Neuronal stem cell (in vitro differentiated cells): ENCODE results near the gene AIG1.

Experiments used
- DNase-seq: peaks from one replicate; pipeline ENCODE4 v3.0.0-alpha.2; 2013; ENCODE audit warnings: low spot score
- H2AFZ ChIP-seq: one replicate; pipeline ENCODE4 v1.6.1; 2013; ENCODE audit warnings: mild to moderate bottlenecking, low read length, inconsistent platforms
- H2AK5ac ChIP-seq: 2 replicates; pipeline ENCODE4 v1.6.1; 2013; ENCODE audit warnings: low read depth, mild to moderate bottlenecking, inconsistent platforms, low read length, moderate library complexity, mixed read lengths
- H2BK120ac ChIP-seq: 2 replicates; pipeline ENCODE4 v1.6.1; 2013; ENCODE audit warnings: low read depth, mild to moderate bottlenecking, inconsistent platforms, low read length, moderate library complexity, mixed read lengths
- H2BK12ac ChIP-seq: one replicate; pipeline ENCODE4 v1.6.1; 2013; ENCODE audit warnings: low read length, inconsistent platforms
- H2BK15ac ChIP-seq: 2 replicates; pipeline ENCODE4 v1.6.1; 2013; ENCODE audit warnings: mild to moderate bottlenecking, low read length, inconsistent platforms, mixed read lengths
- H2BK5ac ChIP-seq: one replicate; pipeline ENCODE4 v1.6.1; 2013; ENCODE audit warnings: inconsistent platforms, mild to moderate bottlenecking, low read length, moderate library complexity
- H3K14ac ChIP-seq: one replicate; pipeline ENCODE4 v1.6.1; 2013; ENCODE audit warnings: low read length, inconsistent platforms
- H3K18ac ChIP-seq: 2 replicates; pipeline ENCODE4 v1.6.1; 2013; ENCODE audit warnings: low read length, inconsistent platforms
- H3K23ac ChIP-seq: 2 replicates; pipeline ENCODE4 v1.6.1; 2013; ENCODE audit warnings: low read depth, mild to moderate bottlenecking, mixed read lengths, low read length, inconsistent platforms; ENCODE audit not compliant: poor library complexity
- H3K27ac ChIP-seq: replicated peaks from 3 replicates; pipeline ENCODE4 v1.5.1; 2013; ENCODE audit warnings: low read length, inconsistent platforms
- H3K27me3 ChIP-seq, 3 experiments: 2 replicates each; pipeline ENCODE4 v1.6.1; 2013; ENCODE audit warnings: low read length in 3 of 3, mild to moderate bottlenecking in 2 of 3, inconsistent platforms in 1 of 3, low read depth in 1 of 3, mixed read lengths in 1 of 3, moderate library complexity in 1 of 3; ENCODE audit not compliant: control insufficient read depth in 3 of 3, insufficient read depth in 3 of 3
- H3K36me3 ChIP-seq, 2 donors: replicated peaks in 1 of 2; 2 replicates each; pipeline ENCODE4 v1.6.1; 2013; ENCODE audit warnings: low read length in 2 of 2; ENCODE audit not compliant: control insufficient read depth in 2 of 2, insufficient read depth in 2 of 2
- H3K4ac ChIP-seq: 2 replicates; pipeline ENCODE4 v1.6.1; 2013; ENCODE audit warnings: inconsistent platforms, mild to moderate bottlenecking, low read length, moderate library complexity
- H3K4me1 ChIP-seq, 2 donors: 1 replicate in 1 of 2; 2 replicates in 1 of 2; pipeline ENCODE4 v1.6.1; 2013; ENCODE audit warnings: low read length in 2 of 2, low read depth in 1 of 2; ENCODE audit not compliant: control insufficient read depth in 2 of 2, insufficient read depth in 1 of 2
- H3K4me2 ChIP-seq: one replicate; pipeline ENCODE4 v1.6.1; 2013; ENCODE audit warnings: mild to moderate bottlenecking, low read length, inconsistent platforms; ENCODE audit not compliant: insufficient read depth, poor library complexity, severe bottlenecking
- H3K4me3 ChIP-seq, 2 donors: 2 replicates each; pipeline ENCODE4 v1.5.1; 2013; ENCODE audit warnings: low read length in 2 of 2, mild to moderate bottlenecking in 2 of 2, inconsistent platforms in 1 of 2, moderate library complexity in 1 of 2
- H3K79me1 ChIP-seq: one replicate; pipeline ENCODE4 v1.6.1; 2013; ENCODE audit warnings: low read depth, mild to moderate bottlenecking, inconsistent platforms, low read length, moderate library complexity
- H3K9ac ChIP-seq: one replicate; pipeline ENCODE4 v1.6.1; 2013; ENCODE audit warnings: mild to moderate bottlenecking, low read depth, low read length, inconsistent platforms; ENCODE audit not compliant: poor library complexity
- H3K9me3 ChIP-seq, 2 donors: replicated peaks in 1 of 2; 2 replicates each; pipeline versions ENCODE3 to v1.6.1; 2013; ENCODE audit warnings: low read length in 2 of 2, mild to moderate bottlenecking in 2 of 2, inconsistent platforms in 1 of 2, low read depth in 1 of 2, mixed read lengths in 1 of 2, moderate library complexity in 1 of 2; ENCODE audit not compliant: control insufficient read depth in 2 of 2, insufficient read depth in 1 of 2
- H4K8ac ChIP-seq: one replicate; pipeline ENCODE4 v1.6.1; 2013; ENCODE audit warnings: low read depth, mild to moderate bottlenecking, inconsistent platforms, low read length, moderate library complexity
- H4K91ac ChIP-seq: one replicate; pipeline ENCODE4 v1.6.1; 2013; ENCODE audit warnings: low read length, low read depth, mild to moderate bottlenecking, inconsistent platforms; ENCODE audit not compliant: poor library complexity
- WGBS, 2 donors: extraction: QIAGEN DNeasy Blood & Tissue Kit; methylation state at CpG; one replicate each; pipeline ENCODE4 v1.1.7; 2013; ENCODE audit warnings: missing lambda C conversion rate in 2 of 2, mixed read lengths in 1 of 2; ENCODE audit not compliant: insufficient read length in 2 of 2, insufficient replicate concordance in 1 of 2; ENCODE audit errors: extremely low coverage in 2 of 2; 5-methylcytosine and 5-hydroxymethylcytosine counted together

AIG1 gene

GRCh38 chr6:143200167-143200770 is 139.6 kb downstream of the AIG1 start:
- no peak overlapping the region for H3K4ac ChIP-seq
- no peaks in the 10 kb centered on the region for H3K79me1 ChIP-seq
- WGBS, 2 donors: no CpG with 5 or more reads among the region's 6 CpGs

GRCh38 chr6:143204045-143204444 is 143.4 kb downstream of the AIG1 start:
- Histone ChIP-seq H3K4me3 (no peak overlapping the region), H3K27me3 (no peaks in the 10 kb centered on the region), H4K91ac (no peak overlapping the region), H2BK120ac (no peak overlapping the region), H2BK12ac (no peak overlapping the region), H3K9me3 (peaks cover 0 to 2% of the 10 kb centered on the region in 2 donors), H3K79me1 (no peaks in the 10 kb centered on the region), H2AK5ac (no peak overlapping the region), H3K4me2 (no peak overlapping the region), H3K27ac (no peak overlapping the region), H2BK15ac (no peak overlapping the region), H4K8ac (no peak overlapping the region), H3K36me3 (no peaks in the 10 kb centered on the region), H3K9ac (no peak overlapping the region), H2AFZ (no peak overlapping the region), H3K4me1 (no peaks in the 10 kb centered on the region), H3K18ac (no peak overlapping the region), H2BK5ac (no peak overlapping the region), H3K4ac (no peak overlapping the region), H3K14ac (no peak overlapping the region), H3K23ac (no peak overlapping the region)
- DNase-seq: no peak

More at GRCh38 chr6:143200167-143200770, 139.6 kb downstream of the AIG1 start:
- Histone ChIP-seq H3K27ac (no peak overlapping the region), H3K23ac (no peak overlapping the region), H3K4me2 (no peak overlapping the region), H4K8ac (no peak overlapping the region), H2BK5ac (no peak overlapping the region), H3K36me3 (no peaks in the 10 kb centered on the region), H3K14ac (no peak overlapping the region), H2BK15ac (no peak overlapping the region), H2AFZ (no peak overlapping the region), H3K4me1 (peaks cover 0 to 20% of the 10 kb centered on the region in 2 donors), H3K4me3 (no peak overlapping the region), H2BK120ac (no peak overlapping the region), H4K91ac (no peak overlapping the region), H2AK5ac (no peak overlapping the region), H3K27me3 (no peaks in the 10 kb centered on the region), H2BK12ac (no peak overlapping the region), H3K9me3 (peaks cover 0 to 2% of the 10 kb centered on the region in 2 donors), H3K18ac (no peak overlapping the region), H3K9ac (no peak overlapping the region)
- DNase-seq: no peak

- no peak overlapping the region for H2BK120ac ChIP-seq
Measured at GRCh38 chr6:143205131-143205535, 144.4 kb downstream of the AIG1 start.

GRCh38 chr6:143205585-143205984 is 144.9 kb downstream of the AIG1 start:
- H2BK15ac ChIP-seq: no peak overlapping the region
- H4K8ac ChIP-seq: no peak overlapping the region
- H2BK5ac ChIP-seq: no peak overlapping the region
- no peaks in the 10 kb centered on the region for H3K4me1 ChIP-seq
- no peak overlapping the region for H3K23ac ChIP-seq
- no peak overlapping the region for H3K4me2 ChIP-seq
- no peak for DNase-seq
- H3K9ac ChIP-seq: no peak overlapping the region
- no peak overlapping the region for H2AFZ ChIP-seq
- H3K9me3 ChIP-seq: peaks cover 0 to 2% of the 10 kb centered on the region in 2 donors
- no peak overlapping the region for H3K14ac ChIP-seq
- no peak overlapping the region for H2BK12ac ChIP-seq
- WGBS, 2 donors: no CpG with 5 or more reads among the region's 2 CpGs
- H3K4ac ChIP-seq: no peak overlapping the region
- H2BK120ac ChIP-seq: no peak overlapping the region
- no peaks in the 10 kb centered on the region for H3K36me3 ChIP-seq
- H3K27me3 ChIP-seq: no peaks in the 10 kb centered on the region
- H3K27ac ChIP-seq: no peak overlapping the region
- no peak overlapping the region for H3K18ac ChIP-seq
- H4K91ac ChIP-seq: no peak overlapping the region
- no peak overlapping the region for H3K4me3 ChIP-seq
- H3K79me1 ChIP-seq: no peaks in the 10 kb centered on the region
- no peak overlapping the region for H2AK5ac ChIP-seq

More at GRCh38 chr6:143205131-143205535, 144.4 kb downstream of the AIG1 start:
- no peak overlapping the region for H3K23ac ChIP-seq
- H2AK5ac ChIP-seq: no peak overlapping the region
- H3K27ac ChIP-seq: no peak overlapping the region
- no peak overlapping the region for H4K91ac ChIP-seq
- H3K14ac ChIP-seq: no peak overlapping the region
- WGBS, 2 donors: no CpG with 5 or more reads among the region's 1 CpG
- H2AFZ ChIP-seq: no peak overlapping the region
- H3K9me3 ChIP-seq: peaks cover 0 to 2% of the 10 kb centered on the region in 2 donors
- H2BK5ac ChIP-seq: no peak overlapping the region
- no peaks in the 10 kb centered on the region for H3K79me1 ChIP-seq
- no peak overlapping the region for H3K18ac ChIP-seq
- no peak overlapping the region for H3K4me2 ChIP-seq
- no peak overlapping the region for H3K4ac ChIP-seq
- H2BK15ac ChIP-seq: no peak overlapping the region
- no peaks in the 10 kb centered on the region for H3K27me3 ChIP-seq
- H3K36me3 ChIP-seq: no peaks in the 10 kb centered on the region
- no peaks in the 10 kb centered on the region for H3K4me1 ChIP-seq
- no peak overlapping the region for H3K4me3 ChIP-seq
- DNase-seq: no peak
- H4K8ac ChIP-seq: no peak overlapping the region
- no peak overlapping the region for H3K9ac ChIP-seq
- no peak overlapping the region for H2BK12ac ChIP-seq
